Activated CD4-positive, alpha-beta T cell treated with anti-CD3 and anti-CD28 coated beads, Interleukin-2, amount 50 U/mL, for 1 hour (primary cell): ENCODE measurements around the gene HERC5.
"Not testable (repeated sequence)": the region's sequence is repeated elsewhere in the genome, so short reads cannot be mapped to it uniquely, and the experiment has no call there.

Experiments
- DNase-seq: peaks from one replicate; pipeline ENCODE4 v3.0.0-alpha.2; 2020

HERC5 gene

GRCh38 chr4:88456670-88457306, at the start of gene HERC5:
TSS of gene HERC5 (plus strand) at chr4:88457119. CDS start at chr4:88457270, 151 bp downstream.
- peak; percentile 90 for DNase-seq

GRCh38 chr4:88409206-88409605, 47.7 kb upstream of the HERC5 start:
- no peak for DNase-seq

GRCh38 chr4:88409789-88410188, 47.1 kb upstream of the HERC5 start:
- DNase-seq = no peak

GRCh38 chr4:88411491-88412096, 45.3 kb upstream of the HERC5 start:
- DNase-seq = no peak

GRCh38 chr4:88413801-88414200, 43.1 kb upstream of the HERC5 start:
- no peak for DNase-seq

- DNase-seq = no peak
Measured at GRCh38 chr4:88414755-88415154, 42.2 kb upstream of the HERC5 start.

- no peak for DNase-seq
Measured at GRCh38 chr4:88415982-88416381, 40.9 kb upstream of the HERC5 start.

- DNase-seq = no peak
Measured at GRCh38 chr4:88418411-88418810, 38.5 kb upstream of the HERC5 start.

- no peak for DNase-seq
Measured at GRCh38 chr4:88419874-88420273, 37.0 kb upstream of the HERC5 start.

GRCh38 chr4:88420844-88421243, 36.1 kb upstream of the HERC5 start:
- DNase-seq = no peak

- no peak for DNase-seq
Measured at GRCh38 chr4:88422403-88422802, 34.5 kb upstream of the HERC5 start.

GRCh38 chr4:88429401-88429800, 27.5 kb upstream of the HERC5 start:
- no peak for DNase-seq

- no peak for DNase-seq
Measured at GRCh38 chr4:88435987-88436693, 20.8 kb upstream of the HERC5 start.

GRCh38 chr4:88437873-88438272, 19.0 kb upstream of the HERC5 start:
- not testable (repeated sequence) for DNase-seq

- no peak for DNase-seq
Measured at GRCh38 chr4:88439161-88439760, 17.7 kb upstream of the HERC5 start.

GRCh38 chr4:88440146-88440545, 16.8 kb upstream of the HERC5 start:
- DNase-seq = no peak

GRCh38 chr4:88441696-88442095, 15.2 kb upstream of the HERC5 start:
- no peak for DNase-seq

- DNase-seq = no peak
Measured at GRCh38 chr4:88442689-88443191, 14.2 kb upstream of the HERC5 start.

GRCh38 chr4:88443486-88443885, 13.4 kb upstream of the HERC5 start:
- no peak for DNase-seq

- no peak for DNase-seq
Measured at GRCh38 chr4:88445252-88445651, 11.7 kb upstream of the HERC5 start.

GRCh38 chr4:88446124-88446523, 10.8 kb upstream of the HERC5 start:
- DNase-seq = no peak

GRCh38 chr4:88447371-88448095, 9.4 kb upstream of the HERC5 start:
- DNase-seq = no peak

- not testable (repeated sequence) for DNase-seq
Measured at GRCh38 chr4:88448211-88448765, 8.6 kb upstream of the HERC5 start.
